IMR-90 (cell line): ENCODE results near the gene CD276. TPM values are rescaled to one million over a fixed set of nuclear protein-coding genes. Genes with fewer than 3 reads are reported as not detected.
"Not testable (repeated sequence)": the region's sequence is repeated elsewhere in the genome, so short reads cannot be mapped to it uniquely, and the experiment has no call there.

Source experiments
- ATAC-seq: fragments of 200-7000 bp; cut with Tn5 transposase; 2 replicates; pipeline ENCODE4 v1.9.1; 2020; ENCODE audit warnings: low read depth, mild to moderate bottlenecking, moderate library complexity
- BruUV-seq: library from RNA; stranded (reverse); fragments of 400-500 nt; replicated peaks from 2 replicates; lab custom pipeline; 2021; lab: Mats Ljungman, UMichigan
- CTCF ChIA-PET: fragments of 300-600 bp; formaldehyde crosslinking; extraction: SDS; loops from one replicate; lab custom pipeline; 2021; ENCODE audit warnings: antibody characterized with exemption; lab: Yijun Ruan, JAX
- POLR2A ChIA-PET: fragments of 300-600 bp; sonication (Branson Sonifier 250); formaldehyde crosslinking; loops from one replicate; lab custom pipeline; 2022; ENCODE audit warnings: antibody characterized with exemption; ENCODE audit not compliant: unreplicated experiment; lab: Charles Lee
- DNase-seq: peaks from one replicate; pipeline ENCODE4 v3.0.0; 2013
- H2AFZ ChIP-seq: replicated peaks from 2 replicates; pipeline ENCODE3; 2013; ENCODE audit warnings: low read length, mild to moderate bottlenecking; ENCODE audit not compliant: poor library complexity
- H2AK5ac ChIP-seq: 2 replicates; pipeline ENCODE4 v1.6.1; 2013; ENCODE audit warnings: low read depth, low read length, inconsistent platforms
- H2AK9ac ChIP-seq: replicated peaks from 2 replicates; pipeline ENCODE3; 2013; ENCODE audit warnings: mild to moderate bottlenecking, low read depth, low read length, moderate library complexity; ENCODE audit not compliant: poor library complexity
- H2BK120ac ChIP-seq: 2 replicates; pipeline ENCODE4 v1.6.1; 2013; ENCODE audit warnings: low read depth, low read length, inconsistent platforms
- H2BK15ac ChIP-seq: 3 replicates; pipeline ENCODE4 v1.6.1; 2013; ENCODE audit warnings: low read depth, low read length, inconsistent platforms
- H2BK20ac ChIP-seq: 2 replicates; pipeline ENCODE4 v1.6.1; 2013; ENCODE audit warnings: low read depth, mild to moderate bottlenecking, inconsistent platforms, low read length, moderate library complexity
- H2BK5ac ChIP-seq: 2 replicates; pipeline ENCODE4 v1.6.1; 2013; ENCODE audit warnings: mild to moderate bottlenecking, low read depth, low read length, inconsistent platforms; ENCODE audit not compliant: poor library complexity, severe bottlenecking
- H3K14ac ChIP-seq: replicated peaks from 2 replicates; pipeline ENCODE4 v1.6.1; 2013; ENCODE audit warnings: low read depth, low read length, inconsistent platforms
- H3K18ac ChIP-seq: 2 replicates; pipeline ENCODE4 v1.6.1; 2013; ENCODE audit warnings: low read depth, low read length, control low read depth
- H3K23ac ChIP-seq: 2 replicates; pipeline ENCODE4 v1.6.1; 2013; ENCODE audit warnings: low read depth, low read length, inconsistent platforms
- H3K27ac ChIP-seq: 2 replicates; pipeline ENCODE4 v1.5.1; 2013; ENCODE audit warnings: mild to moderate bottlenecking, control low read depth, low read length; ENCODE audit not compliant: insufficient read depth
- H3K27me3 ChIP-seq: 2 replicates; pipeline ENCODE4 v1.6.1; 2013; ENCODE audit warnings: low read length; ENCODE audit not compliant: control insufficient read depth, insufficient read depth
- H3K36me3 ChIP-seq: 2 replicates; pipeline ENCODE4 v1.6.1; 2013; ENCODE audit warnings: low read length, mixed read lengths; ENCODE audit not compliant: control insufficient read depth, insufficient read depth
- H3K4ac ChIP-seq: 2 replicates; pipeline ENCODE4 v1.6.1; 2013; ENCODE audit warnings: low read depth, low read length, inconsistent platforms
- H3K4me1 ChIP-seq: 2 replicates; pipeline ENCODE4 v1.6.1; 2013; ENCODE audit warnings: low read length, mixed read lengths; ENCODE audit not compliant: control insufficient read depth, insufficient read depth
- H3K4me2 ChIP-seq: 2 replicates; pipeline ENCODE4 v1.6.1; 2013; ENCODE audit warnings: low read depth, mild to moderate bottlenecking, control low read depth, low read length, moderate library complexity
- H3K4me3 ChIP-seq: 2 replicates; pipeline ENCODE4 v1.5.1; 2013; ENCODE audit warnings: low read depth, mild to moderate bottlenecking, control low read depth, low read length, moderate library complexity; ENCODE audit not compliant: insufficient read depth
- H3K56ac ChIP-seq: 2 replicates; pipeline ENCODE4 v1.6.1; 2013; ENCODE audit warnings: low read length, inconsistent platforms; ENCODE audit not compliant: insufficient read depth; ENCODE audit errors: extremely low read depth
- H3K79me1 ChIP-seq, 2 experiments: 2 replicates each; pipeline ENCODE4 v1.6.1; 2013; ENCODE audit warnings: low read length in 2 of 2, inconsistent platforms in 1 of 2, low read depth in 1 of 2
- H3K9ac ChIP-seq: 2 replicates; pipeline ENCODE4 v1.6.1; 2013; ENCODE audit warnings: low read depth, low read length, control low read depth
- H3K9me1 ChIP-seq: 2 replicates; pipeline ENCODE4 v1.6.1; 2013; ENCODE audit warnings: low read length, inconsistent platforms; ENCODE audit not compliant: insufficient read depth
- H3K9me3 ChIP-seq: 2 replicates; pipeline ENCODE4 v1.6.1; 2013; ENCODE audit warnings: low read length; ENCODE audit not compliant: control insufficient read depth, insufficient read depth
- H4K20me1 ChIP-seq: 2 replicates; pipeline ENCODE4 v1.6.1; 2013; ENCODE audit warnings: low read length, inconsistent platforms; ENCODE audit not compliant: insufficient read depth
- H4K5ac ChIP-seq: 2 replicates; pipeline ENCODE4 v1.6.1; 2013; ENCODE audit warnings: mild to moderate bottlenecking, low read depth, low read length, control low read depth
- H4K8ac ChIP-seq, 2 experiments: 2 replicates each; pipeline ENCODE4 v1.6.1; 2013; ENCODE audit warnings: low read depth in 2 of 2, low read length in 2 of 2, control low read depth in 1 of 2, inconsistent platforms in 1 of 2
- H4K91ac ChIP-seq: 2 replicates; pipeline ENCODE4 v1.6.1; 2013; ENCODE audit warnings: low read depth, low read length, inconsistent platforms; ENCODE audit not compliant: insufficient read depth
- WGBS, 2 experiments: methylation state at CpG; one replicate each; pipeline versions ENCODE4 v1.1.5 to v1.1.7; 2013; ENCODE audit warnings: missing lambda C conversion rate in 2 of 2; ENCODE audit not compliant: insufficient read length in 1 of 2; ENCODE audit errors: extremely low coverage in 2 of 2; 5-methylcytosine and 5-hydroxymethylcytosine counted together
- dilution Hi-C: fragments of 300-500 bp; cut with HindIII; formaldehyde crosslinking; loops from one replicate; pipeline ENCODE4 v1.14.3; 2018; ENCODE audit warnings: low sequenced_read_pairs; ENCODE audit not compliant: unreplicated experiment
- in situ Hi-C: fragments of 300-500 bp; cut with MboI; formaldehyde crosslinking; loops from 3 replicates; pipeline ENCODE4 v1.14.3; 2019; ENCODE audit warnings: low sequenced_read_pairs, inconsistent platforms, mixed read lengths
- intact Hi-C: fragments of 100-400 bp; cut with micrococcal nuclease; formaldehyde crosslinking; loops from 2 replicates; pipeline ENCODE4 v1.10.0; 2022
- polyA plus RNA-seq, 3 experiments: library from polyadenylated mRNA; depleted of rRNA; stranded (reverse); fragments of >200 nt; gene quantifications; 2 replicates each; pipeline ENCODE4 v1.2.3, GENCODE V29; 2012; ENCODE audit warnings: low replicate concordance in 1 of 3
- total RNA-seq: library from RNA; depleted of rRNA; stranded (reverse); fragments of >200 nt; gene quantifications from 2 replicates; pipeline ENCODE4 v1.2.3, GENCODE V29; 2012

CD276 gene
- total and polyA plus RNA-seq, 2 of the 4 experiments (the other 2 are of a cell fraction) = 30.8 to 149 TPM

GRCh38 chr15:73704142-73704868, 20.1 kb downstream of the CD276 start:
- intact Hi-C loops (loop anchor here (5.0 kb wide), 1 partner anchor 422 kb away; no protein-coding TSS in a partner anchor), in situ Hi-C loops (loop anchor here (10.0 kb wide), 1 partner anchor 400 kb away; no protein-coding TSS in a partner anchor)
- POLR2A ChIA-PET, H2BK5ac ChIP-seq, H3K14ac ChIP-seq, H2BK15ac ChIP-seq, H4K8ac ChIP-seq, dilution Hi-C loops, H3K9me1 ChIP-seq, H3K27ac ChIP-seq, H3K4me3 ChIP-seq, H3K4ac ChIP-seq, H3K56ac ChIP-seq, H4K5ac ChIP-seq, H3K18ac ChIP-seq, DNase-seq, H3K9ac ChIP-seq, H2BK120ac ChIP-seq, H3K23ac ChIP-seq, H4K91ac ChIP-seq, ATAC-seq, H3K4me2 ChIP-seq, H3K4me1 ChIP-seq, H2AFZ ChIP-seq, BruUV-seq, H2AK9ac ChIP-seq, H2AK5ac ChIP-seq, H2BK20ac ChIP-seq, H3K9me3 ChIP-seq, H3K27me3 ChIP-seq: not testable (repeated sequence)
- peaks cover 28 to 80% of the 10 kb centered on the region in 2 experiments for H3K79me1 ChIP-seq
- CTCF ChIA-PET = interaction anchor here (0.8 to 2.3 kb wide), 2 partner anchors 18 to 69 kb away, joined by 3 to 14 read pairs; no protein-coding TSS in a partner anchor
- H4K20me1 ChIP-seq = peaks cover 62% of the 10 kb centered on the region
- WGBS, 2 experiments = 96% methylated on average over 5 of the region's 23 CpGs; no CpG with 5 or more reads in 1 of the 2 experiments
- peaks cover 58% of the 10 kb centered on the region for H3K36me3 ChIP-seq
